Stimulated activated CD4-positive, alpha-beta T cell treated with anti-CD3 and anti-CD28 coated beads, Interleukin-1b, Interleukin-23, amount 100 ng/mL, for 48 hours (primary cell): Measurements from ENCODE around the gene EGF.
A peak's percentile ranks its signal among the peaks of the same experiment; 100 is the strongest.
"Not testable (repeated sequence)": the region's sequence is repeated elsewhere in the genome, so short reads cannot be mapped to it uniquely, and the experiment has no call there.

Experiments used
- DNase-seq: peaks from one replicate; pipeline ENCODE4 v3.0.0-alpha.2; 2020

EGF gene

DNA sequence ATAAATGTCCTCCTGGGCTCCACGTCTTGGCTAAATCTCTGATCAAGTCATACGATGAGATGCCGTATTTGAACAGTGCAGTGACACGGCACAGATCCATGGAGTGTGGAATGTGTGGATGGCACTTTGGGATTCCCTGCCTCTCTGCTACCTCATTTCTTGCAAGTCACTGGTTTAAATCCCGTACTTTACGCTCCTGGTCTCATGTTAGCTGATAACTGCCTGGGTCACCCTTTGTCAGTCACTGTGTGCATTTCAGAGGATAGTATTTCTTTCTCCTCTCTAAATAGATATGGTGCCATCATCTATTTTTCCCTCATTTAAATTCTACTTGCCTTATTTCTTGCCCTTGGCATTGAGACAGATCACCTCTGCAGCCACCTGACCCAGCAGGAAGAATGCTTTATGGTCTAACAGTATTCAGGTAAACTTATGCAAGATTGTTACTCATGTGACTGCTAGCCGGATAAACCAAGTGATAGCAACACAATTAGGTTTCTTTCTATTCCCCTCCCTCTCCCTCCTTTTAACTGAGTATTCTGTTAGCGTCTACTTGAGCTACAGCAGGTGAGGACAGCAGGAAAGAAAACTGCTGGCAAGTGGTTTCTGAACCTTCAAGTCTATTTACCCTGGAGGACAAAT is 2.8 kb downstream of the EGF start:
- DNase-seq = no peak

DNA sequence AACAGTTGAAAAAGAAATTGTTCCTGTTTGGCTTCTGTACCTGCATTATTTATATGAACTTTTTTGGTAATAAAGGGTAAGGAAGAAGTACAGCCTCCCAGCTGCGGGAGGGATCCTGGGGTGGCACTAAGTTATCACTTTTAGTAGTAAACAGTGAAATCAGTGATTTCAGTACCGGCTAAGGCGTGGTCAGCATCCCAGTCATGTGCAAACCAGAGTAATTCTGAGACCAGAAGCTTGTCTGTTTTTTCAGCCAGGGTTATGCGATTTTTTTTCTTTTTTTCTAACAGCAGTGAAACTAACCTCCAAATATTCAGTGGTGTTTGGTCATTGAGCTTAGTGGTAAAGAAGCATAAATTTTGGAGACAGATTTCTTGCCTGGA is 3.3 kb downstream of the EGF start:
- DNase-seq = peak; percentile 16

DNA sequence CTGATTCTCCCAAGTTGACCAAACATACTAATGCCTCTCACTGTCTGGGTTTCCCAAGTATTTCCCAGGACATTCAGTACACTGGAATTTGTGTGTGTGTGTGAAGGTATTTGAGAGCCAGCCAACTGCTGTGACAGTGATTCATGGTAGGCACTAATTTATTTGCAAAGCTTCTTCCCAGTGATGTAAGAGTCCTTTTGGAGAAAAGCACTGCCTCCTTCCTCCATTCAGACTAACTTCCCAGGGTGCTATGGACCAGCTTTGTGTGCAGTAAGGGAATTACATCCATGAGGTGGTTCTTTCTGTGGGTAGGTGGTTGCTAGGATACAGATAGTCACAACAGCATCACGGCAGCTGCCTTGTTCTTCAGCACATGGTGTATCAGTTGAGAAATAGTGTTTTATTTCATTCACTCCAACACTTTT is 8.7 kb downstream of the EGF start:
- no peak for DNase-seq

DNA sequence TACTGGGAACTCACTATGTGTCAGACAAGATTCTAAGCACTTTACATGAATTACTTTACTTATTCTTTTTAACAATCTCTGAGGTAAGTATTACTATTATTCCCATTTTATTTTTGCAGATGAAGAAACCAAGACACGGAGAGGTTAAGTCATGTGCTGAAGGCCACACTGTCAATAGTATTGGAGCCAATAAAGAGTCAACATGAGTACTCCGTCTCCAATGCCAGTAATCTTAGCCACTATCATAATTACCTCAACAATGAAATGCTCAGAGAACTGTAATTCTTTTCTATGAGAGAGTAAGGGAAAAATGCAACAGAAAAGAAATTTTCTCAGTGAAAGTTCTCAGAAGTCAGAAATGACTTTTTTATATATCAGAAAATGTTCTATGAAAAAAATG is 12.7 kb downstream of the EGF start:
- DNase-seq = no peak

DNA sequence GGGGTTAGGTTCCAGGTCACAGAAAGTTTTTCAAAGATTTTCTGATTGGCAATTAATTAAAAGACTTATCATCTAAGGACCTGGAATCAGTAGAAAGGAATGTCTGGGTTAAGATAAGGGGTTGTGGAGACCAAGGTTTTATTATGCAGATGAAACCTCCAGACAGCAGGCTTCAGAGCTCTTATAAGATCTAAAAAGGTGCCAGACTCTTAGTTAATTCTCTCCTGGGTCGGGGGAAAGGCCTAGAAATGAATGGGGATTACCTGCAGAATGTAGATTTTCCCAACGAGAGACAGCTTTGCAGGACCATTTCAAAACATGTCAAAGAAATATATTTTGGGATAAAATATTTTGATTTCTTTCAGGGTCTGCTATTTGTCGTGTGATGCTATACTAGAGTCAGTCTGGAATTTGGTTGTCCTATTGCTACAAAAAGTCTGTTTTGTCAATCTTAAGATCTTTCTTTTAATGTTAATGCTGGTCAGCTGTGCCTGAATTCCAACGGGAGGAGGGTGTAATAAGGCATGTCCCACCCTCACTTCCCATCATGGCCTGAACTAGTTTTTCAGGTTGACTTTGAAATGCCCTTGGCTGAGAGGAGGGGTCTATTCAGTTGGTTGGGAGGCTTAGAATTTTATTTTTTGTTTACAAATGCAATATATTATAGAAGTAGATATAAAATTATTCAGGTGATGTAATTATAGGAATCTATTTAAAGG is 15.8 kb downstream of the EGF start:
- DNase-seq = no peak

DNA sequence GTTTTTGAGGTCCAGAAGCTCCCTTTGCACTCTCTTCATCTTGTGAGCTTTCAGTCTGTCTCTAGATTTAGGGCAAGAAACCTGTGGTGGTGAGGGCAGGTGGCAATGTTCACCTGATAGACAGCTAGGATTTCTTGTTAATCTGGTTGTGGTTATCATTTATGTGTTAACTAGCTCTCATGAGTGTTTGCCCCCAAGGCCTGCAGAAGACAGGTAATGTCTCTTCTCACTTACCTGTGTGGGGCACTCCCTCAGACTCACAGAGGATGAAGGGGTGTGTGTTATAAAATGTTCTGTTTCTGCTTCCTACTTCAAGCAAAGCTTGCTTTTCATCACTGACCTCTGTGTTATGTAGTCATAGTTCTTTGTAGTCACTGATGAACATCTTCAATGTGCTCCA is 17.8 kb downstream of the EGF start:
- no peak for DNase-seq

DNA sequence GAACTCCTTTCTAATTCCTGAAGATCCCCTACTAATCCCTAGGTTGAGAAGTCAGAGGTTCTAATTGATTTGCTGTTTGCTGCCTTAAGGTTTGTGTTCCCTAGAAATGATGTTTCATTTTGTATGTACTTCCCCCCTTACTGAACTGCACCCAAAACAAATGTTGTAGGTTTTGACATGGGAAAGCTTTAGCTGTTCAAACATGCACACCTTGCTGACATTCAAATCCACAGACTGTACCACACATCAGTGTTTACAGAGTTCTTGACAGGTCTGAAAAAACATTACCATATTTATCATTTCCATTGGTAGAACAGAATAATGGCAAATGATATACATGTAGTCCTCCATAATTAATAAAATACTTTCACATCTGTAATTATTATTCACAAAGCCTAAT is 18.2 kb downstream of the EGF start:
- no peak for DNase-seq

DNA sequence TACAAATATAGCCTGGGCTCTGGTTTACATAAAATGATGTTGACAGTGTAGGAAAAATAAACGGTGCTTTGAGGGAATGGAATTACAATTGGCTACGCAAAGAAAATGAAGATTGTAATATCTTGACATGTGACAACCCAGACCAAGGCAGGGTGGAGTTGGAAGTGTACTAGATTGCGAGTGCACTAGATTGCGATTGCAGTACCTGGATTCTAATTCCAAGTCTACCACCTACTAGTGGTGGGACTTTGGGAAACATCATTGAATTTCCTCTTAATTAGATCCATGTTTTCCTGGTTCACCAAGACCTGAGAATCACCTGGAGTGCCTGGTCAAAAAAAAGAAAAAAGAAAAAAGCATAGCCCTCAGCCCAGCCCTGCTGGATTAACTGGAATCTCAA is 18.6 kb downstream of the EGF start:
- no peak for DNase-seq

DNA sequence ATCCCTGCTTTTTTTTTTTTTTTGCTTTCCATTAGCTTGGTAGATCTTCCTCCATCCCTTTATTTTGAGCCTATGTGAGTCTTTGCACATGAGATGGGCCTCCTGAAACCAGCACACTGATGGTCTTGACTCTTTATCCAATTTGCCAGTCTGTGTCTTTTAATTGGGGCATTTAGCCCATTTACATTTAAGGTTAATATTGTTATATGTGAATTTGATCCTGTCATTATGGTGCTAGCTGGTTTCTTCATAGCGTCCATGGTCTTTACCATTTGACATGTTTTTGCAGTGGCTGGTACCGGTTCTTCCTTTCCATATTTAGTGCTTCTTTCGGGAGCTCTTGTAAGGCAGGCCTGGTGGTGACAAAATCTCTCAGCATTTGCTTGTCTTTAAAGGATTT is 24.7 kb downstream of the EGF start:
- DNase-seq = not testable (repeated sequence)

DNA sequence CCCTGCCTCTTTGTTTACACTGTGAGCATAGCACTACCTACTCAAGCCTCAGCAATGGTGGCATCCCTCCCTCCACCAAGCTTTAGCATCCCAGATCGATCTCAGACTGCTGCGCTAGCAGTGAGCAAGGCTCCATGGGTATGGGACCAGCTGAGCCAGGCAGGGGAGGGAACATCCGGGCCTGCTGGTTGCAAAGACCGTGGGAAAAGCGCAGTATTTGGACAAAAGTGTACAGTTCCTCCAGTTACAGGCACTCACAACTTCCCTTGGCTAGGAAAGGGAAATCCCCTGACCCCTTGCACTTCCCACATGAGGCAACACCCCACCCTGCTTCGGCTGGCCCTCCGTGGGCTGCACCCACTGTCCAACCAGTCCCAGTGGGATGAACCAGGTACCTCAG is 26.5 kb downstream of the EGF start:
- DNase-seq = no peak

DNA sequence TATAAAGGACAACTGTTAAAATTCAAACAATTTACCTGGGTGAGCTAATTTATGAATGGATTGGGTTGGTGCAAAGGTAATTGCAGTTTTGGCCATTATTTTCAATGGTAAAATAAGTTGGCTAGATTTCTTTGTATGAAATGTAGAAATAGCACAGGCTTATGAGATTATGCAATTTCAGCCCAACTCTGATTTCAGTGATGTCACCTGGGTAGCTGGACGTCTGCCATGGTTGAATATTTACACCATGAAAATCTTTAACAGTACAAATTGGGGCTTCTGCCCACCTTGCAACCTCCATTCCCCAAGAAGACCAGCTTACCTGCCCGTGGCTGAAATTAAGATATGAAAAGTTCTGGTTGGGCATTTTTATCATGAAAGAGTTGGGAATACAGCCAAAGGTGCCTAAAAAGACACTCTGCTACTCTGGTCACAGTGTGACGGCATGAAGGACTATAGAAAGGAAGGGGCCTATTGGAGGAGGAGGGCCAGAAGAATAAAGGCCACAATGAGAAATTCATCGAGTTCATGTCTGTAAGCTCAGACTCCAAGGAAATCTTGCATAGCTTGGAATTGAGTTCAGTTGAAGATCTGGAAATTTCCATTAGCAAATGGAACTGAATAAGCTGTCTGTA is 29.7 kb downstream of the EGF start:
- DNase-seq = no peak

DNA sequence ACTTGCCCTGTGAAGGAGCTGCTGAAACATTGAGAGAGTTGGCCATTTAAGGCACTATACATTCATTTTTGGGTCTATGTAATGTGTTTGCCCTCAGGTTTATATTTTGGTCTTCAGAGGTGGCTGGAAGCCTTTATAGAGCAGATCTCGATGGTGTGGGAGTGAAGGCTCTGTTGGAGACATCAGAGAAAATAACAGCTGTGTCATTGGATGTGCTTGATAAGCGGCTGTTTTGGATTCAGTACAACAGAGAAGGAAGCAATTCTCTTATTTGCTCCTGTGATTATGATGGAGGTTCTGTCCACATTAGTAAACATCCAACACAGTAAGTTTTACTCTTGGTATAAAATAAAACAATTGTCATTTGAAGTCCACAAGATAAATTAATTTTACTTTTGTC is 31.1 kb downstream of the EGF start:
- no peak for DNase-seq

DNA sequence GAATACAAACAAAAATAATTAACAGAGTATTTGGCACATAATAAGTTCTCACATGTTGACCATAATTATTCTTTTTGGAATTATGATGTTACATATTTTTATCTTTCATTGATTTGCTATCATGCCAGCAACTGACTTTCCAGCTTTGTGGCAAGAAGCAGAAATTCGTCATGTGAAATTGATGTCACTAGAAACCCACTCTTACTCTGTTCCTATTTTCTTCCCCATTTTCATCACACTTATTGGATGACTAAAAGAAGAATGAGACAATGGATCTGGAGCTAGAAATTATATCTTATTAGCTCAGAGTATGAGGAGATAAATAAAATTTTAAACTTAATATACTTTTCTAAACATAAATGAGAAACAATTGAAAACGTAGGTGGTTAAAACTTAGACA is 31.9 kb downstream of the EGF start:
- DNase-seq = no peak

DNA sequence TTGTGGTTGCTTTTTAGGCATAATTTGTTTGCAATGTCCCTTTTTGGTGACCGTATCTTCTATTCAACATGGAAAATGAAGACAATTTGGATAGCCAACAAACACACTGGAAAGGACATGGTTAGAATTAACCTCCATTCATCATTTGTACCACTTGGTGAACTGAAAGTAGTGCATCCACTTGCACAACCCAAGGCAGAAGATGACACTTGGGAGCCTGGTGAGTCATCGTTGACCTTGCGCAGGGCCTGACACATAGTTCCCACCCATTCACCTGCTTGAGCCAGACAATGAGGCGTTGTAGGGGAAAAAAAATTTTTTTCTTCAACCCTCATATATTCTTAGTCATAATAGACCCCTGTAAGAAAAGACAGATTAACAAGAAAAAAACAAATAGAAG is 32.4 kb downstream of the EGF start:
- DNase-seq = peak; percentile 78

DNA sequence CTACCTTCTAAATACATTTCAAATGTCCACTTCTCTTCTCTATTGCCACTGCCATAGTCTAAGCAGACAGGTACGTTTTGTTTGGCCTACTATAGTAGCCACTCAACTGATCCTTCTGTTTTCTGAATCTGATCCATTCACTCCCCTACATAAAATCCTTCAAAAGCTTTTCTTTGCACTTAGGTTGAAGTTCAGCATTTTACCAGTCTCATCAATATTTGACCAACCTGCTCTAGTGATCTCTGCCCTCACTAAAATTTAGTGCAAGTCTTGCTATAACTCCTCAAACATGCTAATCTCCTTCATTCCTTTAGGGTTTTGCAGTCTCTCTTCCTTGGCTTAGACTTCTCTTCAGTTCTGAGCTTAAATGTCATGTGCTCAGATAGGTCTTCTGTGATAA is 33.4 kb downstream of the EGF start:
- DNase-seq = no peak

DNA sequence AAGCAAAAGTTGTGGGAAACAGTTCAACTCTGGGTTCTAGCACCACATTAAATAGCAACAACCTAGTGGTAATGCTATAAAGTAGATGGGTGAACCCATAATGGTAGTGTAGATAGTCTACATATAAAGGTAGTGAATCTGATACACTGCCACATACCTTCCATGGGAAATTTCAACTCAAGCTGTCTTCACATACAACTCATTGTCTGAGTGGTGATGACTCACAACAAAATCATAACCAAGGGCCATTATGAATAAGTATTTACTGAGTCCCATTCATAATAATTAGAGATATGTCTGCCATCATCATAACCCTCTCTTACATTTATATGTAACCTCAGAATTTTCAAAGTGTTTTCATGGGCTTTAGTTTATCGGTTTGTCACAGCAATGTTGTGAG is 34.8 kb downstream of the EGF start:
- no peak for DNase-seq

DNA sequence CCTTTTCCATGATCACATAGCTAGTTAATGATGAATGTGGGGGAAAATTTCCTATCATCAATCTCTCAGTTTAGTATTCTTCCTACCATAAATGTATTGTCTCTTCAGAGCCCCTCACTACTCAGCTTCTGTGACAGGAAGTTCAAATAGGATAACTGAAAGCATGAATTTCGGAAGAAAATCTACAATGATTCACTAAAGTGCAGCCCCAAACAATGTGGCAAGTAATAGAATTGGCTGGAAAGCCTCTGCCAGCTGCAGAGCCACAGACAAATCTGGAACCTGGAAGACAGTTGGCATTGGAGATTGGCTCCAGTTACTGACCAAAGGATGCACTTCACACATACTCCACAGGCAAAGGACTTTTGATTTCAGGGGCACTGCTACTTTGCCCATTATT is 35.2 kb downstream of the EGF start:
- DNase-seq = peak; percentile 18

DNA sequence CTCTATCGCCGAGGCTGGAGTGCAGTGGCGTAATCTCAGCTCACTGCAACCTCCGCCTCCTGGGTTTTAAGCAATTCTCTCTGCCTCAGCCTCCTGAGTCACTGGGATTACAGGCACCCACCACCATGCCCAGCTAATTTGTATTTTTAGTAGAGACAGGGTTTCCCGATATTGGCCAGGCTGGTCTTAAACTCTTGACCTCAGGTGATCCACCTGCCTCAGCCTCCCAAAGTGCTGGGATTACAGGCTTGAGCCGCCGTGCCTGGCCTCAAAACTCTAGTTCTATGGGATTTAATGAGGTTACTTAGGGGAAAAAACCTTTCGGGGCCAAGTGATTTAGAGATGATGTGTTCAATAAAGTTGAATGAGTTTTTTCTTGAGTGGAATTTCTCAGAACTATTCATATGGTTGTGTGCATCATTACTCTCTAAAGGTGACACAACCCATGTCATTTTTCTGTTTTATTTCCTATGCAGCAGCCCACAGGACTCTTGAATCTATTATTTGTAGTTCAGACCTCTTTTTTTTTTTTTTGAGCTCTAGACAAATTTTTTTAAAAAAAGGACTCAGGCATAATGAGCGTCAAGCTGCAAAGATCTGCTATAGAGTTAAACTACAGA is 36.5 kb downstream of the EGF start:
- DNase-seq = peak; percentile 25

DNA sequence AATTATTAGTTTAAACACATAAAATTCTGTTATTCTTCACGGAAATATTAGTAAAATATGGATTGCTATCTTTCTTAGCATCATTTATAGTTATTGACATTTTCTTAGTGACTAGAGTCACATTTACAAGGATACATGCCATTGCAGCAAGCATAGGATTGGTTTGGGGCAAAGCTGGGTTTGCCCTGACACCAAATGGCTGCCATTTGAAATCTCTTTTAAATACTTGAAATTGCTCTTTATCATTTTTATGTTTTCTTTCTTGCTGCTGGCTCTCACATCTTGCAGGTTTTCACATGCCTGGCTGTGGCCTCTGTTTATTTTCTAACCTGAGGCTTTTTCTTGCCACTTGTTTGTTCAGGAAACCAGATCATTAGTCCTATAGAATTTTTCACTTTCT is 39.9 kb downstream of the EGF start:
- DNase-seq = no peak

DNA sequence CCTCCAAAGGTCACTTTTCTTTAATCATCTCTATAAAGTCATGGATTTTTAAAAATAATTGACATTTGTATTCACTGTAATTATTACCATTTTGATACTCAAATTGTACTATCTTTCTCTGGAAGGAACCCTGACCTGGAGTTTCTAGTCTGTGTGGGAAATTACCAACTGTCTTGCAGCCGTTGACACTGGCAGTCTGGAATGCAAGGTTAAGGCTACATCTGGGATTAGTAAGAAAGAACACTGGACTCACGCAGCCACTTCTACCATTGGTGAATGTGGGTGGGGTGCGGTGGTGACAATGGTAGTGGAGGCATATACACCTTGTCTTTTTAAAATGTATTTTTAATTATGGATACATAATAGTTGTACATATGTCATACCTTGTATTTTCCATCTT is 40.9 kb downstream of the EGF start:
- no peak for DNase-seq

DNA sequence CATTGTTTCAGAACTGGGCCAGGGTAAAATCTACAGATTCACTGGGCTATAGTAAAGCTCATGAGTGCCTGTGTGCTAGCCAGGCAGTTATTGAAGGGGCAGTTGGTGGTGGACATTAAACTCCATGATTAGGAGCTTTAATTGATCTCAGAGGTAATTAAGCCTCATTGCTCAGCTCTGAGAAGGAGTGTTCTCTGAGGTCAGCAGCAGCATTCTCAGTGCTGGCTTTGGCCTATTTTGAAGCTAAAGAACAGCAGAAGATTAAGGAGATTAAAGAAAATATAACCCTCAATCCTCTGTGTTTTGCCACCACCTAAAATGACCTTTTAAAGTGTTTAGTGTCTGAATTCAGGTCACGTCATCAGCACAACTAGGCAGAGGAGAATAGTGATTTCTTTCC is 42.5 kb downstream of the EGF start:
- no peak for DNase-seq

DNA sequence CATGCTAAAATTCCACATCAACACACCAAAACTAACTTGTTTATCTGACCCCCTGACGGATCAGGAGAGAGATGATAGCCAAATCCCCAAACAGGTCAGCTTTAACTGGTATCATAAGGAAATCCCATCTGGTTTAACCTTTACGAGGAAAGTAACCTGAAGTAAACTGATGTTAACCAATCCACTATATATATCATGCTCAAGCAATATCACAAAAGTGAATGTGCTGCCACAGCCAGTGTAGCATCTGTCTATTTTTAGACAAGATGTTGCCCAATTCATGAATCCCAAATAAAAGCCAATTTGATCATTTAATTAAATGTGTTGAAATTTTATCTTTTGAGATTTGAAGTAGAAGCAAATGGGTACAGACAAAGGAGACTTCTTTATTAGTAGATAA is 44.5 kb downstream of the EGF start:
- DNase-seq = no peak

DNA sequence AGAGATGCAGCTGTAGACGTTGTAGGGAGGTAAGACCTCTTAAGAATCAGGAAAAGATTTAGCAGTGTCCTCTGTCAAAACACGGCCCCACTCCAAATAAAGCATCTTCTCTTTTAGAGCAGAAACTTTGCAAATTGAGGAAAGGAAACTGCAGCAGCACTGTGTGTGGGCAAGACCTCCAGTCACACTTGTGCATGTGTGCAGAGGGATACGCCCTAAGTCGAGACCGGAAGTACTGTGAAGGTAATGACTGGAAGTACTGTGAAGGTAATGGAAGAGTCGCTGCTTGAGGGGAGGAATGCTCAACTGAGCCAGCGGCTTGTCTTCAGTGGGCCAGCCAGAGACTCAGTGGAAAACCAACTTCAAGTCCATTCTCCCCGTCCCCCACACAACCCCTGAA is 46.5 kb downstream of the EGF start:
- DNase-seq = no peak

DNA sequence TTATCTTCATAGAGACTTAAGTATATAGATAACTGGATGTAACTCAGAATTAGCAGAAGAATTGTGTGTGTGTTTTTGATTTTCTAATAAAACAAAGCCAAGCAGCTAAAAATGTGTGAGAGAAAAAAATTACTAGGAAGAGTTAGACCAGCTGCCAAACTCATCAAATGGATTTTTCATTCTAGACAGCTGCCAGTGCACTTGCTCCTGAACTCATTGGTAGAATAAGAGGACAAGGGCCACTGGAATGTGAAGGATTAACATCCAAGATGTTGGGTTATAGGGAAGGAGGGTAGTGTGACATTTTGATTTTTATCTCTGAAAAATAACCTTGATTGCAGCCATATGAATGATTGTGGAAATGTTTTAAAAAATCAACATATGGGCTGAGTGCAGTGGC is 49.7 kb downstream of the EGF start:
- no peak for DNase-seq
